ENCODE data around the gene GRK7. TPM values are rescaled to one million over a fixed set of nuclear protein-coding genes. Genes with fewer than 3 reads are reported as not detected.

Gene GRK7
- total RNA-seq, 1 donor from 2014 or later: not detected

- Mint-ChIP-seq H3K9me3 (ENCODE audit: unreplicated experiment) (peaks cover 12% of the 10 kb centered on the region), H3K4me3 (ENCODE audit: unreplicated experiment) (no peak overlapping the region), H3K36me3 (ENCODE audit: low read depth, unreplicated experiment) (no peaks in the 10 kb centered on the region), H3K27ac (ENCODE audit: unreplicated experiment) (no peak overlapping the region), H3K4me1 (ENCODE audit: low read depth, unreplicated experiment) (peaks cover 3% of the 10 kb centered on the region), H3K27me3 (ENCODE audit: low read depth, unreplicated experiment) (peaks cover 2% of the 10 kb centered on the region)
- no peak overlapping the region for H2AFZ ChIP-seq (ENCODE audit: low read depth, low read length)
- no peaks in the 10 kb centered on the region for H3K79me2 ChIP-seq (ENCODE audit: insufficient read depth, low read length)
- H3K27ac ChIP-seq (ENCODE audit: low read depth, low read length): no peak overlapping the region
- H3K4me3 ChIP-seq (ENCODE audit: insufficient read depth, low read depth, low read length): no peak overlapping the region
- no peaks in the 10 kb centered on the region for H4K20me1 ChIP-seq (ENCODE audit: insufficient read depth, low read length)
- H3K36me3 ChIP-seq (ENCODE audit: insufficient read depth, low read length): no peaks in the 10 kb centered on the region
- no peak for FAIRE-seq
- no peak for DNase-seq (ENCODE audit: low read depth)
- no peak overlapping the region for H3K9ac ChIP-seq (ENCODE audit: low read length)
- no peaks in the 10 kb centered on the region for H3K4me1 ChIP-seq (ENCODE audit: insufficient read depth, low read length)
- TF ChIP-seq EZH2 (IDR thresholded peaks at IDR 0.05; ENCODE audit: insufficient read depth, low read length): no peak
- TF ChIP-seq, protein P1, sequence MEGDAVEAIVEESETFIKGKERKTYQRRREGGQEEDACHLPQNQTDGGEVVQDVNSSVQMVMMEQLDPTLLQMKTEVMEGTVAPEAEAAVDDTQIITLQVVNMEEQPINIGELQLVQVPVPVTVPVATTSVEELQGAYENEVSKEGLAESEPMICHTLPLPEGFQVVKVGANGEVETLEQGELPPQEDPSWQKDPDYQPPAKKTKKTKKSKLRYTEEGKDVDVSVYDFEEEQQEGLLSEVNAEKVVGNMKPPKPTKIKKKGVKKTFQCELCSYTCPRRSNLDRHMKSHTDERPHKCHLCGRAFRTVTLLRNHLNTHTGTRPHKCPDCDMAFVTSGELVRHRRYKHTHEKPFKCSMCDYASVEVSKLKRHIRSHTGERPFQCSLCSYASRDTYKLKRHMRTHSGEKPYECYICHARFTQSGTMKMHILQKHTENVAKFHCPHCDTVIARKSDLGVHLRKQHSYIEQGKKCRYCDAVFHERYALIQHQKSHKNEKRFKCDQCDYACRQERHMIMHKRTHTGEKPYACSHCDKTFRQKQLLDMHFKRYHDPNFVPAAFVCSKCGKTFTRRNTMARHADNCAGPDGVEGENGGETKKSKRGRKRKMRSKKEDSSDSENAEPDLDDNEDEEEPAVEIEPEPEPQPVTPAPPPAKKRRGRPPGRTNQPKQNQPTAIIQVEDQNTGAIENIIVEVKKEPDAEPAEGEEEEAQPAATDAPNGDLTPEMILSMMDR (IDR thresholded peaks at IDR 0.05; ENCODE audit: insufficient read depth, low read depth, low read length): no peak
- no peaks in the 10 kb centered on the region for H3K9me3 ChIP-seq (ENCODE audit: insufficient read depth, low read depth, low read length)
- H3K4me2 ChIP-seq (ENCODE audit: low read length): no peak overlapping the region
- H3K27me3 ChIP-seq (ENCODE audit: insufficient read depth, low read length): no peaks in the 10 kb centered on the region
These were observed 41.8 kb downstream of the GRK7 start for GRCh38 chr3:141804778-141805639.

- Histone ChIP-seq H3K4me3 (ENCODE audit: insufficient read depth, low read depth, low read length) (no peak overlapping the region), H3K4me2 (ENCODE audit: low read length) (no peak overlapping the region), H3K36me3 (ENCODE audit: insufficient read depth, low read length) (no peaks in the 10 kb centered on the region), H3K9ac (ENCODE audit: low read length) (no peak overlapping the region), H4K20me1 (ENCODE audit: insufficient read depth, low read length) (no peaks in the 10 kb centered on the region), H3K27ac (ENCODE audit: low read depth, low read length) (no peak overlapping the region), H3K4me1 (ENCODE audit: insufficient read depth, low read length) (no peaks in the 10 kb centered on the region), H3K9me3 (ENCODE audit: insufficient read depth, low read depth, low read length) (no peaks in the 10 kb centered on the region), H2AFZ (ENCODE audit: low read depth, low read length) (no peak overlapping the region), H3K79me2 (ENCODE audit: insufficient read depth, low read length) (no peaks in the 10 kb centered on the region), H3K27me3 (ENCODE audit: insufficient read depth, low read length) (no peaks in the 10 kb centered on the region)
- Mint-ChIP-seq H3K27ac (ENCODE audit: unreplicated experiment) (no peak overlapping the region), H3K4me3 (ENCODE audit: unreplicated experiment) (no peak overlapping the region), H3K4me1 (ENCODE audit: low read depth, unreplicated experiment) (peaks cover 3% of the 10 kb centered on the region), H3K9me3 (ENCODE audit: unreplicated experiment) (peaks cover 3% of the 10 kb centered on the region), H3K36me3 (ENCODE audit: low read depth, unreplicated experiment) (no peaks in the 10 kb centered on the region), H3K27me3 (ENCODE audit: low read depth, unreplicated experiment) (peaks cover 5% of the 10 kb centered on the region)
- TF ChIP-seq, protein P1 (IDR thresholded peaks at IDR 0.05; ENCODE audit: insufficient read depth, low read depth, low read length): no peak
- no peak for TF ChIP-seq EZH2 (IDR thresholded peaks at IDR 0.05; ENCODE audit: insufficient read depth, low read length)
- FAIRE-seq (no peak), DNase-seq (ENCODE audit: low read depth) (no peak)
These were observed 44.2 kb downstream of the GRK7 start for GRCh38 chr3:141807277-141808033.
